Activated T-cell treated with anti-CD3 and anti-CD28 coated beads for 48 hours (primary cell): ENCODE measurements around the gene RNF149.

Experiments used
- DNase-seq: peaks from one replicate; pipeline ENCODE4 v3.0.0-alpha.2; 2020; ENCODE audit warnings: low read depth

RNF149 gene

DNA sequence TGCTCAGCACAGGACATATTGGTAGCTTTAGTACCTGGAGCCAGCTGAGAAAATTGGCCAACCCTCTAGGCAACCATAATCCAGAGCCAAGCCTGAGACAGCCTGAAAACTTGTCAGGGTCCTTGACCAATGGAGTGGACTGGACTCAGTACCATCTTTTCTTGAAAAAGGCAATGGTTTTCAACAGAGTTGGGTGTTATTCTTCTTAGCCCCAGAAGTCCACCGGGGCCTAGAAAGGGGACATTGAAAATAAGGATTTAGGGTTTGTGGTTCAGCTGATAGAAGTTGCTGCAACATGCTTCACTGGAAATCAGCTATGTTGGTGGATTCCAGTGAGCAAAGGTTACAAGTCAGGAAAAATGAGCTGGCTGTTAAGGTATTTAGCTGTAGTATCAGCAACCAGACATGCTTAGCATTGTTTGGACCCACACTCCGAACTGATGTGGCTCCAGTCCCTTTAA is 77.9 kb downstream of the RNF149 start:
- no peak for DNase-seq
